ENCODE results near the gene RPRM.
"Not testable (repeated sequence)": the region's sequence is repeated elsewhere in the genome, so short reads cannot be mapped to it uniquely, and the experiment has no call there.

The RPRM gene

DNA sequence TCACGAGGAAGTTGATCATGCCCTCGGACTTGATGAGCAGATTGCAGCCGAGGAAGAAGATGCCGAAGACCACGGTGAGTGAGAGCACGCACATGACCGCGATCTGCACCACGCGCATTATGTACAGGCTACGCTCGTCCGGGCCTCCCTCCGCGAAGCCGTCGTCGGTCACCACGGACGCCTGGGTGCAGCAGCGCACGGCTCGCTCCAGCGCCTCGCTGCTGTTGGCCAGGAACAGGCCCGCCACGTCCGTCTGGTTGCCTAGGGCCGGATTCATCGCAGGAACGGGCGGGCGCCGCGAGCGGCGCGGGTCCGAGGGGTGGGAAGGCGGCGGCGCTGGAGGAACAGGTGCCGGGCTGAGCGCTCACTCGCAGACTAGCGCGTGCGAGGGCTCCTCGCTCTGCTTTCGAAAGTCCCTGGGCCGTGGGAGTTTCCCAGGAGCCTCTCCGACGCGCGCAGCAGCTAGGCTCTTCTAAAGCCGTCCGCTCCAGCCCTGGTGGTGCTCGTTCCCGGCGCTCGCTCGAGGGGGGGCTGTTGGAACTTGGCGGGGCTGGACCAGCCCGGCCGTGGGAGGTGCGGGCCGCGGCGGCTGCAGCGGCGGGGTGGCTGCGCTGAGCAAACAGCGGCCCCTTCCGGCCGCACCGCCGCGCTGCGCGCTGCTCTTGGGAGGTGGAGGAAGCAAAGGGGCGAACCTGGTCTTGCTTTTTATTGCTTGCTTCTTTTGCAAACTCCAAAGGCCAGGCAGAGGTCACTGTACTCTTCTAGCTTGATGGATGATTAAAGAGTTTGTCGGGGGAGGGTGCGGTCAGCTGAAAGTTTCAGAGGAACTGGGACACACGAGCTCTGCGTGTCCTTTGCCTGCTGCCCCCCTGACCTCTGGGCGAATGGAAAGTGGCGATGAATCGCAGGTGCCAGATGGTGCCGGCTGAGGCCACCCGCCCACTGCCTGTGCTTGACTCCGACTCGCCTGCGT is at the start of gene RPRM:
RPRM (minus strand) TSS at position 474 of the 973 bp plus-strand sequence; CDS start at position 277, 197 bp downstream.
- peak; percentile 50 for DNase-seq

DNA sequence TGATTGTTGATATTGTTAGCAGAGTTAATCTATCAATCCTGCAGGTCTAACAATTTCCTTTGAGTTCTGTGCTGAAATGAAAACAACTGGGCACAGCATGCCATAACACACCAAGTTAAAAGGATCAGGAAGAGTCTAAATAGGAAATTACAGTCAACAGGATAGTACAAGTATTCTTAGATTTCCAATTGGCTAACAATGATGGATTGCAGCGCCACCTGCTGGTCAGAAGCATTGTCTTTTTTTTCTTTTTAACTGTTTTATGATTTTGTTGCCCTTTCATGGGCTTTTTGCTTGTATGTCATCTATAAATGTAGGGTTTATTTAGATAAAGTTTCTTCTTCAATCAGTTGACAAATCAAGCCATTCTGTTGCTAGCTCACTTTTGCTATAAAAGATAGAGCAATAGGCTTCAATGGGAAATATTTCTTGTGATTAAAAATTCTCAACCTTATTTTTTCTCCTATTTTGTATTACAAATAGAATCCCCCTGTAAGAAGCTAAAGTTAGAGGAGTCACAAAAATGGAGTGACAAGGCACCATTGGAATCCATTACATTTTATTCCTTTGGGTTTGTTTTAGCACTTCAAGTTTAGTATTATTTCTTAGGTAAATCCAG is 40.8 kb upstream of the RPRM start:
- DNase-seq: peak; percentile 41

DNA sequence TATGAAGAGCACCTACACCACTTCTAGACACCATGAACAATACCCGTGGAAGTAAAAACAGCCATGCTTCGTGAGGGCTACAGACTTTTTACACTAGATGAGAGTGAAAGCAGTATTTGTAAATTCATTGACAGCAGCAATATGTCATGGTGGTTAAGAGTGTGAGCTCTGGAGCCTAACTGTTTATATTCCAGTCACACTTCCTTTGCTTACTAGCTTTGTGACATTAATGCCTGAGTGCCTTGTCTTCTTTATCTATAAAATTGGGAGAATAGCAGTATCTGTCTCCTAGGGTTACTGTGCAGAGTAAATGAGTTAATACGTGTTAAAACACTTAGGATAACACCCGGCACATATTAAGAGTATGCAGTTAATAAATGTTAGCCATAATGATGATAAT is 33.8 kb upstream of the RPRM start:
- no peak for DNase-seq

DNA sequence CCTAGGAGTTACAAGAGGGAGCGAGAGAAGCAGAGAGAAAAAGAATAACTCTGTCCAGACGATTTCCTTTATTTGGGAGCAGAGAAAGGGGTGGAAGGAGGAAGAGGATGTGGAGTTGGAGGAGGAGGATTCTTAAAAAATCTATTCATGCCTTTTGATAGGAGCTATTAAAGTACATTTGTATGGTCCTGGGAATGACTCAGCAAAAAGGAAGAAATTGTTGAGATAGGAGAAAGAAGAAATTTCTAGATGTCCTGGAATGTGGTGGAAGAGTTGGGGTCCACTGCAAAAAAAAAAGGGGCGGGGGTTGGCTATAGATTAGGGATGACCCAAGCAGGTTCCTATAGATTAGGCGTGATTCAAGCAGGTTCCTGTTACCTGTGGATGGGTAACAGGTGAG is 32.4 kb upstream of the RPRM start:
- DNase-seq: no peak

DNA sequence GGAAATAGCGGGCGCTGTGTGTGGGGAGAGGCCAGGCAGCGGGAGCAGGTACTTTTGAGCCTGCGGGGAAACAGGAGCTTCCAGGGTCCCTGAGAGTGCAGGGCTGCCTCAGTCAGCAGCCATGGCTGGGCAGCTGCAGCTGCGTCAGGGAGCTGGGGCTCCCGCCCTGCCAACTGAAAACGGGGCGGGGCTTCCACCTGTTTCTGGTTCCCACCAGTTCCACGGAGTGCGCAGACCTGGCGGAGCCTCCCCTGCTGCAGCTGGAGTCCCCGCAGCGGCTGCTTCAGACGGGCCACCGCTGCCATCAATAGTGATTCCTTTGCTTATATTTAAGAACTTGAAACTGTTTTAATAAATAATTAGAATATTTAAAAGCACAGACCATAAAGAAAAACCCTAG is 30.6 kb upstream of the RPRM start:
- no peak for DNase-seq

DNA sequence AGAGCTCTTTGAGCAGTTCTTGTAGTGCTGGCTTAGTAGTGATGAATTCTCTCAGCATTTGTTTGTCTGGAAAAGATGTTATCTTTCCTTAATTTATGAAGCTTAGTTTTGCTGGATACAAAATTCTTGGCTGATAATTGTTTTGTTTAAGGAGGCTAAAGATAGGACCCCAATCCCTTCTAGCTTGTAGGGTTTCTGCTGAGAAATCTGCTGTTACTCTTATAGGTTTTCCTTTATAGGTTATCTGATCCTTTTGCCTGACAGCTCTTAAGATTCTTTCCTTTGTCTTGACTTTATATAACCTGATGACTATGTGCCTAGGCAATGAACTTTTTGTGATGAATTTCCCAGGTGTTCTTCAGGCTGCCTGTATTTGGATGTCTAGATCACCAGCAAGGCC is 27.9 kb upstream of the RPRM start:
- not testable (repeated sequence) for DNase-seq

DNA sequence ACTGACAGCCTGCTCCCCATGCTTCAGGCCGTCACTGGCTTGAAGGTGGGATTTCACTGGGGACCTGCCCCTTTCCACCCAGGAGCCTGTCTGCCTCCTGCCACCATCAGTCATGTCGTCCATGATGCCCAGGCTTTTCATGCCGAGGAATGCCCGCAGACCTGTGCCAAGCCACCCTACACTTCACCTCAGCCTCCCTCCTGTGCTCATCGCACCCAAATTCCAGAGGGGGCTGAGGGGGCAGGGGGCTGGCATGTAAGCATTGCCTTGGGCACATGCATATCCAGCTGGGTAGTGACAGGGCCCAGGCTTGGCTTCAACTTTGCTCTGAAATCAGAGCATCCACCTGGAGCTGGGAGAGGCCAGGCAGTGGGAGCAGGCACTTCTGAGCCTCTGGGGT is 20.9 kb upstream of the RPRM start:
- DNase-seq: no peak

DNA sequence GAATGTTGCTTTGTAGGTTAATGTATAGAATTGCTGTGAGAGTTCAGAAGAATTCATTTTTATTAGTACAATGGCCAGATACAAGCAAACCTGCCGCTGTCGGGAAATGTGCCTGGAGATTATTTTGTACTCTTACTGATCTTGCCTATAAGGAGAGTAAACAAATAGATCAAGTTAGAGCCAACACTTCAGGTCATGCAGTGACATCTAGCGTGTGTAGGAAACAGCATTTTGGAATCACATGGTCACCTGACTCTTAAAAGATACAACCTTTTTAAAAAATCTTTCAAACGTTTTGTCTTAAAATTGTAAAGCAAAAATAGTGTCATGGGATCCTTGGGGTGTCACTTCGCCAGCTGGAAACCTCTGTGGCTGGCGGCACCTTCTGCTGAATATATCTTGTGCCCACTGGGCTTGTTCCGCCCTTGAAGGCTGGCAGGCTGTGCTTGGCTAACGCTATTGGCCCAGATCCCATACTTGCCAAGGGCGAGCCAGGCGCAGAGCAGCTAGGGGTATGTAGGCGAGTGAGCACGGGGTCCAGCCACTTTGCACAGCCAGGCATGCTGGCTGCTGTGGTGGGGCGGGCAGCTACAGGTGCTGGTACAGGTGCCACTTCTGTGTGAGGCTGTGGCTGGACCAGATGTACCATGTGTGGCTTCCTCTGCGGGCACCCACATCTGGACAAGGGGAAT is 19.5 kb upstream of the RPRM start:
- no peak for DNase-seq

DNA sequence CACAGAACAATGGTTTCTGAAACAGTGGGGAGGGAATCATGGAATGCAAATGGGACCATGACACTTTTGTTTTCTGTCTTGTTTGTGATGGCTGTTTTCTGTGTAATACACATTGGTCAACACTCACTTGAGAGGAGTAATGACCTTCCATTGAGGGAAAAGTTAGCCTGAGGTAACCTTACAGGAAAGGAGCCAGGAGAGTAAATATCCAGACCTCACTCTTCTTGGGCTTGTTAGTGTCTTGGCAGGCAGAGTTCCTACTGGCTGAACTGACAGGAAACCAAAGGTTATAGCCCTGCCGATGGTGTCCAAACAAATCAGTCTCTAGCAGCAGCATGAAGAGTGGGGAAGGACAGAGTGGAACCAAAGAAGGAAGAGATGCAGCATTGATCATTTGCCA is 17.2 kb upstream of the RPRM start:
- no peak for DNase-seq

DNA sequence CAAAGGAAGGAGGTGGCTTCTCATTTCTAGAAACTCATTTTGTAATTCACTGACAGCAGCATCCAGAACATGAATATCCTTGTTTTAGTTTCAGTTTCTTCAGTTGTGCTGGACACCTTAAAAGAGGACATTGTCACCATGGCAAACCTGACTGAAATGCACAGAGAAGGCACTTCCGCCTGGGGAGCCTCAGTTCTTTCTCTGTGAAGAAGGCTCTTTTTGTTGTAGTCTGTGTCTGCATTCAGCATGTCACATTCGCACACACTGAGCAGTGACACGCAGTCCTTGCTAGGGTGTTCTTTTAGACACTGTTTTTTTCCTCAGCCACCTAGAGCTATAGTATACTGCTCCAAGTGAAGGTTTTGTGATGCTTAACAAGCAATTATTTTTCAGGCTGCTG is 9.5 kb upstream of the RPRM start:
- no peak for DNase-seq

DNA sequence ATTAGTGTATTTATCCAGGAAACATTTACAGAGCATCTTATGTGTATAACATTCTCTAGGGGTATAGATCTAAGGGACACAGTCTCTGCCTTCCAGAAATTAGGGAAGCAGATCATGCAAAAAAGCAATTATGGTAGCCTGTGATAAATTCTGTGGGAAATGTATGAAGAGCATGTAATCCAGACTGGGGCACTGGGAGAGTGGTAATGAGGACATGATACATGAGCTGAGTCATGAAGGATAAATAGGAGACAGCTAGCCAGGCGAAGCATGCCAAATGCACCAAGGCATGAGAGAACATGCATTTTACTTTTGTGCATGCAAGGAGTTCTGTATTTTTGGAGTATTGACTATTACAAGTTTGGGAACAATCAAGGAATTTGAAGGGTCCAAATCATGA is 8.9 kb upstream of the RPRM start:
- no peak for DNase-seq

DNA sequence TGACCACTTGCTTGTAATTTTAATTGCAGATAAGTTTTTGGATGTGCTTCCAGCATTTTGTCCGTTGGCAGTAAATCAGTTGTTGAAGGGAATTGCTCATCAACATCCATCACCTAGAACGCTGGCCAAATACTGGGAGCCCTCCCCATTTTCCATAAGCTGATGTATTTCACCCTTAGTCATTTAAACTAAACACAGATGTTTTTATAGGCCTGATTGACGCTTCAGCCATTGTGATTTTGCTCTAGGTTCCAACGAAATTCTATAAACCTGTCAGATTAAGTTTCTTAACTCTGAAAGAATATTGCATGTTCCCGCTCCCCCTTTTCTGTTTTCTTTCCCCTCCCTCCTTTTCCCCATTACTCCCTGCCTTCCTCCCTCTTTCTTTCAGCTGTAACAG is 1.0 kb upstream of the RPRM start:
- no peak for DNase-seq

DNA sequence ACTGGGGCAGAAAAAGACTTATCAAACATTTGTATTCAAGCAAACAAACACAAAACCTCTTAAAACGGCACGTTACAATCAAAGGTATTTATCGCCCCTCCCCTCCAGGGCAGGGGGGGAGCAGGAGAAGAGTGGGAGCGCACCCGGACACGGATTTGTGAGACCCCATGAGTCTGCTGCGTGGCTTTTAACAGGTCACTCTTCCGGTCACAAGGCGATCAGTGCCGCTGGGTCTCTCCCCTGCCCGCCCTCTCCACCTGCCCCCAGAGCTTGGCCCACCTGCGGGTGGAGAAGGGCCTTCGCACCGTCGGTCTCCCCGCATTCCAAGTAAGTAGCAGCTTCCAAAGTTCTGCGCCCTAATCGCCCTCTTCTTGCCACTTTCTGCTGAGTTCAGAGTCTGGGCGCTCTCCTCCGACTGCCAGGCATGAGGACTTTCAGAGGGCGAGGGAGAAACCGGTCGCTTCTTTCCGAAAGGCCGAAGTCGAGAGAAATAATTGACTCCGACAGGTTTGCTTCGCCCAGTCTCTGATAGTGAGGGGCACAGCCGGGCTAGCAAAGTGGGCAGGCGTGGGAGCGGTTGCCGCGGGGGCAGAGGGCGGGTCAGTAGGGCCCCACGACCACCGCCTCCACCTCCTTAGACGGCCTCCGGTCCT is 800 bp downstream of the RPRM start:
- DNase-seq: no peak

DNA sequence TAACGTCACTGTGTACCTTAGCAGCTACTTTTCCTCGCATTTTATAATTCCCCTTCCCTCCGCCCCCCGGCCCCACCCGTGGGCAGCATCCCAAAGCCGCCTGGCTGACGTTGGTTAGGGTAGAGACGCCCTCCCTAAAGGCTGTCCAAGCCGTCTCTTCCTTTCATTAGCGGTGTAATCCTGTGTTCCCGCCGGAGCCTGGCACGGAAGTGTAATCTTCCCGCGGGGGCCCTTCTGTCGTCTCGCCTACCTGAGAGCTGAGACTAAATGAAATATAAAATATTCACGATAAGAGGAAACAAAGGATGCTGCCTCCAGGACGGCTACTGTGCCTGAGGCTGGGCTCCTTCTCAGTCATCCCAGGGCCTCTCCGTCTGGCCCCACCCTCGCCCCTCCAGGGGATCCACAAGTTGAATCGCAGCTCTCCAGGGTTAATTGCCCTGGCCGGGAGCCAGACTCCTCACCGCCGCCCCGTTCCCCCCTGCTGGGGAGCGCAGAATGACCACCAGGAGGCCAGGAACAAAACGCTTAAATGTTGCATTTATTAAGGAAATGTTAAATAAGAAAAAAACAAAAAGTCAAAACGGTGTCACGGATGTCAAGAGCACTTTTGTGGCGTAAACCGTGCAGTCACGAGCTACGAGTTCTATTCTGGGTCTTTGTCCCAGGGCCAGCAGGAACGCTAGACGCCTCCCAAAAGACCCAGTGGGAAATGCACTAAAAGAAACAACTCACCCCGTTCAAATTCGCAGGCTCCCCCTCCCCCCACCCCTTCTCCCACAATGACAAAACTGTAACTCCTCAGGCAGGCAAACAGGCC is 1.5 kb downstream of the RPRM start:
- no peak for DNase-seq

DNA sequence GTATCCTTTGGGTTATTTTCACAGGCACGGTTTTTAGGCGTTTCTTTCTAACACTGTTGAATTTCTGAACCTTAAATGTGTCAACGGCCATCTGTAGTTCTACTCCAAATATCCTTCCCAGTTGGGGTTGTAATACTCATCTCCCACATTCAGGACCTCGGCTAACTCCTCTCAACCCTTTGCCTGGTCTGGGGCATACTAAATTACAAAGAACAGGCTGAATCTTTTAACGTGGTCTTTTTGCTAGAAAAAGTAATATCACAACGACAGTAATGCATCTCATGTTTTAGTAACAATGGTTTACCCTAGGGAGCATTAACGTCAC is 2.1 kb downstream of the RPRM start:
- DNase-seq: no peak

DNA sequence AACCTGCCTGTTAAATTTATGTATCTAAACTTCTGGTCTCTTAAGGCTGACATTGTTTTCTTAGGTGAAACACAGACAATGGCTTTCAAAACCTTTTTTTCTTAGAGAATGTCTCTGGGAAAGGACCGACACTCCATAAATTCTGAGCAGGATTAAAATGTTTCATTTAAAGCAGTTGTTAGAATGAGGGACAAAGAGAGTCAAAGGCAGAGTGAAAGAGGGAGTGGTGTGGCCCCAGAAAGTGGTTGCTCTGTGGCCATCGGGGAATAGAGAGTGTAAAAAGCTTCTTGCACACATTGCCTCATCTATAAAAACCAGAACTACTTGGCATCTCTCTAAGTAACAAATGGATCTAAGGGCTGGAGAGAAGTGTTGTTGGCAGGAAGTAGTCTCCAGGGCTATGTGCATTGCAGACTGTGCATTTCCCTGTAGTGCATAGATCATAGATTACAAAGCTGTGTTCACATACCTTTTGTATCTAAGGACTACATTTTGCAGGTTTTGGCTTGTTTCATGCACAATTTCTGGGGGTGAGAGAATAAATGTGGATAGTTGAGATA is 3.6 kb downstream of the RPRM start:
- no peak for DNase-seq

DNA sequence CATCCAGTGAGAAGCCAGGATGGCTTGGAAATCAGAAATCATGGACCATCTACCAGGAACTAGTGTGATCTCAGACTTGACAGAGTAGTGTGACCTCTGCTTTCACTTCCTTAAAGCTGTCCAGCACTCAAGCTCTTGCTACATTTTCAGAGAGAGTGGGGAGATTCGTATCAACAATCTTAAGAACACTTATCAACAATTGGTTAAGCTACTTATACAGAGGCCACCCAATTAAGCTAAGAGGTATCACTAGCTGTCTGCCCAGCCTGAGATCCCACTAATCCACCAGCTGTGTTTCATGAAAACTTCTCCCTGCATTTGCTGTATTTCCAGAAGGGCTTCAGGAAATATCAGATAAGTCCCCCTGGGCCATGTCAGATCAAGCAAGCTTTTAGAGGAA is 4.2 kb downstream of the RPRM start:
- DNase-seq: no peak

DNA sequence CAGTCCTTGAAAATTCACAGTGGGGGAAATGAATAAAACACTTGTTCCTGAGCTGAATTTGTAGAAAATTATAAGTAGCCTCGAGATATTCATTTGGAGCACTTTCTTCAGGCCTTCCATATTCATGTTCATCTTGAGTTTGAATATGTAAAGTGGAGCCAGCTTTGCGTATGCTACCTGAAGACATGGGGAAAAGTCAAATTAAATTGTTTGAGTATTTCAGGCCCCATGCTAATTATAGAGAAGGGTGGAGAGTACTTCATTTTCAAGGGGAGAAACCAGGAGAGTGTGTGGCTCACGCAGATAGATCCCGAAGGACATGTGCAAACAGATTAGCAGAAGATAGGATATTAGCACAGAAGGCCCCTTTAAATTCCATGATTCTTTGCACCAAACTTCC is 7.7 kb downstream of the RPRM start:
- DNase-seq: no peak

DNA sequence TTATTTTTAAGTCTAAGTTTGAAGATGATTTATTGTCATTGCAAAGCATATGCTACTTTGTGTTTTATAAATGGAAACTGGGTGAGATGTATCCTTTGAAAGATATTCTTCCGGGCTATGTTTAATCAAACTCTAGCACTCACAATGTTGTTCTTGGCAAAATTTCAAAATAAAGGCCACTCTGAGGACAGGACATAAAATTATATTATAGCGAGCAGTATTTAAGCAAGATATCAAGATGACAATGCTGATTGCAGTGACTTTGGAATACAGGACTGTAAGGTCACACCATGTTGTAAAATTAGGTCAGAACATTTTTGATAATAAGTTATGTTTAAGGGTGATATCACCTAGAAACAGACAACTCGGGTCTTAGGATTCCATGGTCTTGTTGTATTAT is 14.2 kb downstream of the RPRM start:
- no peak for DNase-seq

DNA sequence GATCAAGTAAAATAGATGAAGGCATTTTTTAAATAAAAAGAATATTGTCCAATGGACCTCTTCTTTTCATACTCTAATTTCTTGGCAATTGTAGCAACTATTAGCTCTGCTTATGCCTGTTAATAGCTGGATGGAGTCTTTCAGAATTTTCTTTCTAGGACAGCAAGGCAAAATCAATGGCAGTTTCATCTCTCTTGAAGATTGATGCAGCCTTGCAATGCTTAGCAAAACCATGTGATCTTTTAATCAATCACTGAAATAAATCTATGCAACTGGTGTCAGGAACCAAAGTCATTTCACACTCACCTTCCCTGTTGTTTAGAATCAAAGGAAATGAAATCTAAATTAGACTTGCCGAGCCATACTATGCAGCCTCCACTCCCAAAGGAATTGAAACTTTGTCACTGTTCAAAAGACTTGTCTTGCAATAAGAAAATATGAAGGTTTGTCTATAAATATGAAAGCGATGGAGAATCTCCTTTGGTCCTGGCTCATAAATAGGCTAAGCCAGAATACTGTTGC is 16.2 kb downstream of the RPRM start:
- no peak for DNase-seq

DNA sequence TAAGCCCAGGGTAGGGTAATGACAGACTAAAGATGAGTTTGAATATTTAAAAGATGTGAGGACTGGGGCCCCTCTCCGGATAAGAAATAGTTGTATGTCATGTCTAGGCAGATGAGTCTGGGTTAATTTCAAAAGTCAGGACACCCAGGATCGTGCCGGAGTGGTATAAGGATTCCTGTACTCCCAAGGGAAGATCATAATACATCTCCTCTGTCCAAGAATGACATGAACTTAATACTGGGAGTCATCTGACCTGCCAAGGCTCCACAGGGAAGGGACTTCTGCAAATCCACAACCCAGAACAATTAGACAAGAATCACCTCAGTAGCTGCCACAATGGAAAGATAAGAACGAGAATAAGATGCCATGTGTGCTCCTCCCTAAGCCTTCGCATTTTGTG is 17.1 kb downstream of the RPRM start:
- DNase-seq: no peak

DNA sequence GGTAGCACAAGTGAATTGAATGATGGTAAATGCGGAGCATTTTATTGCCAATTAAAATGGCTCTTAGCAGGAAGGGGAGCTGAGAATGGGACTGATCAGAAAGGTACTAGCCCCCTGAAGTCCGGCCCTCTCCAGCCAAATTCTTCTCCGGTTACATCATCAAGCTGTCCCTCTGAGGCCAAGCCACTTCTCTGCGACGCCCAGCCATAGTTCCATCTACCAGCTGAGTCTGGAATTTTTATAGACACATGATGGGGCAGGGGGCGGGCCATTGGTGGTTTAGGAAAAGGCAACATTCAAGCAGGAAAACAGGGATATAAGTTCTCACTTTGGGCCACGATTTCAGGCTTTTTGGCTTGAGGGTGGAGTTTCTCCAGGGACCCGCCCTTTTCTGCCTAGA is 22.7 kb downstream of the RPRM start:
- DNase-seq: no peak

All from CD4-positive, alpha-beta T cell treated with Interleukin-21 for 1 hour (primary cell).